ENCODE data around the gene FGF6.

Gene FGF6

GRCh38 chr12:4448943-4449850 lies 3.6 kb upstream of the FGF6 start:
- no peak for TF ChIP-seq CTCF (IDR thresholded peaks at IDR 0.05; ENCODE audit: control extremely low read depth, extremely low read depth, low read depth, missing control alignments)
- CTCF ChIA-PET, result no interaction called here
- DNase-seq (ENCODE audit: extremely low spot score), result no peak
- POLR2A ChIA-PET, result no interaction called here

GRCh38 chr12:4448371-4448940 lies 2.8 kb upstream of the FGF6 start:
- no peak for TF ChIP-seq CTCF (IDR thresholded peaks at IDR 0.05; ENCODE audit: control extremely low read depth, extremely low read depth, low read depth, missing control alignments)
- ChIA-PET POLR2A (no interaction called here), CTCF (interaction anchor here (1.0 kb wide), 1 partner anchor 28 kb away, joined by 3 read pairs; no protein-coding TSS in a partner anchor)
- DNase-seq (ENCODE audit: extremely low spot score), result no peak

GRCh38 chr12:4447151-4447550 lies 1.5 kb upstream of the FGF6 start:
- TF ChIP-seq CTCF (IDR thresholded peaks at IDR 0.05; ENCODE audit: control extremely low read depth, extremely low read depth, low read depth, missing control alignments), result no peak
- ChIA-PET POLR2A (no interaction called here), CTCF (interaction anchor here (0.7 to 1.4 kb wide), 4 partner anchors 10 to 27 kb away, joined by 3 to 4 read pairs (median 4); no protein-coding TSS in a partner anchor)
- no peak for DNase-seq (ENCODE audit: extremely low spot score)

- DNase-seq (ENCODE audit: extremely low spot score), result no peak
- ChIA-PET CTCF (interaction anchor here (0.7 to 1.4 kb wide), 4 partner anchors 9 to 26 kb away, joined by 3 to 4 read pairs (median 4); no protein-coding TSS in a partner anchor), POLR2A (no interaction called here)
- no peak for TF ChIP-seq CTCF (IDR thresholded peaks at IDR 0.05; ENCODE audit: control extremely low read depth, extremely low read depth, low read depth, missing control alignments)
Observed at GRCh38 chr12:4446335-4446734, 720 bp upstream of the FGF6 start.

- POLR2A ChIA-PET, result no interaction called here
- DNase-seq (ENCODE audit: extremely low spot score), result no peak
- CTCF ChIA-PET, result interaction anchor here (1.5 kb wide), 1 partner anchor 41 kb away, joined by 3 read pairs; no protein-coding TSS in a partner anchor
- TF ChIP-seq CTCF (IDR thresholded peaks at IDR 0.05; ENCODE audit: control extremely low read depth, extremely low read depth, low read depth, missing control alignments), result no peak
Observed at GRCh38 chr12:4444031-4444430, 1.6 kb downstream of the FGF6 start.

- ChIA-PET POLR2A (no interaction called here), CTCF (interaction anchor here (1.5 kb wide), 1 partner anchor 41 kb away, joined by 3 read pairs; no protein-coding TSS in a partner anchor)
- no peak for TF ChIP-seq CTCF (IDR thresholded peaks at IDR 0.05; ENCODE audit: control extremely low read depth, extremely low read depth, low read depth, missing control alignments)
- no peak for DNase-seq (ENCODE audit: extremely low spot score)
Observed at GRCh38 chr12:4443616-4444015, 2.0 kb downstream of the FGF6 start.
